AG08395 (cell line): ENCODE results near the gene GSG1L.

Experiments used
- DNase-seq: peaks from one replicate; pipeline ENCODE4 v3.0.0; 2012; ENCODE audit warnings: mixed read lengths, low spot score

GSG1L gene

GRCh38 chr16:27818246-27818645 lies 245.3 kb downstream of the GSG1L start:
- no peak for DNase-seq

GRCh38 chr16:27817038-27817437 lies 246.5 kb downstream of the GSG1L start:
- no peak for DNase-seq

- DNase-seq: no peak
Measured at GRCh38 chr16:27816561-27816960, 247.0 kb downstream of the GSG1L start.

- DNase-seq: no peak
Measured at GRCh38 chr16:27813591-27813990, 249.9 kb downstream of the GSG1L start.

- no peak for DNase-seq
Measured at GRCh38 chr16:27811881-27812280, 251.6 kb downstream of the GSG1L start.

GRCh38 chr16:27806986-27807385 lies 256.5 kb downstream of the GSG1L start:
- DNase-seq: no peak

GRCh38 chr16:27806388-27806787 lies 257.1 kb downstream of the GSG1L start:
- no peak for DNase-seq

- no peak for DNase-seq
Measured at GRCh38 chr16:27805828-27806351, 257.6 kb downstream of the GSG1L start.

- no peak for DNase-seq
Measured at GRCh38 chr16:27803775-27804549, 259.6 kb downstream of the GSG1L start.

GRCh38 chr16:27802664-27803439 lies 260.7 kb downstream of the GSG1L start:
- DNase-seq: no peak

- DNase-seq: peak; percentile 26
Measured at GRCh38 chr16:27801289-27801945, 262.1 kb downstream of the GSG1L start.

GRCh38 chr16:27800817-27801216 lies 262.7 kb downstream of the GSG1L start:
- no peak for DNase-seq

- DNase-seq: no peak
Measured at GRCh38 chr16:27799896-27800295, 263.6 kb downstream of the GSG1L start.

GRCh38 chr16:27798241-27798640 lies 265.3 kb downstream of the GSG1L start:
- no peak for DNase-seq

- peak; percentile 35 for DNase-seq
Measured at GRCh38 chr16:27795992-27796614, 267.4 kb downstream of the GSG1L start.

GRCh38 chr16:27793249-27793622 lies 270.3 kb downstream of the GSG1L start:
- no peak for DNase-seq

- no peak for DNase-seq
Measured at GRCh38 chr16:27792486-27793248, 270.8 kb downstream of the GSG1L start.

- DNase-seq: no peak
Measured at GRCh38 chr16:27791404-27791719, 272.2 kb downstream of the GSG1L start.

- no peak for DNase-seq
Measured at GRCh38 chr16:27790546-27791403, 272.7 kb downstream of the GSG1L start.

- no peak for DNase-seq
Measured at GRCh38 chr16:27789595-27790241, 273.8 kb downstream of the GSG1L start.
